ENCODE data around the gene ORC5. TPM values are rescaled to one million over a fixed set of nuclear protein-coding genes. Genes with fewer than 3 reads are reported as not detected.

The ORC5 gene
- total RNA-seq, 1 experiment from 2014 or later = 21.0 TPM

DNA sequence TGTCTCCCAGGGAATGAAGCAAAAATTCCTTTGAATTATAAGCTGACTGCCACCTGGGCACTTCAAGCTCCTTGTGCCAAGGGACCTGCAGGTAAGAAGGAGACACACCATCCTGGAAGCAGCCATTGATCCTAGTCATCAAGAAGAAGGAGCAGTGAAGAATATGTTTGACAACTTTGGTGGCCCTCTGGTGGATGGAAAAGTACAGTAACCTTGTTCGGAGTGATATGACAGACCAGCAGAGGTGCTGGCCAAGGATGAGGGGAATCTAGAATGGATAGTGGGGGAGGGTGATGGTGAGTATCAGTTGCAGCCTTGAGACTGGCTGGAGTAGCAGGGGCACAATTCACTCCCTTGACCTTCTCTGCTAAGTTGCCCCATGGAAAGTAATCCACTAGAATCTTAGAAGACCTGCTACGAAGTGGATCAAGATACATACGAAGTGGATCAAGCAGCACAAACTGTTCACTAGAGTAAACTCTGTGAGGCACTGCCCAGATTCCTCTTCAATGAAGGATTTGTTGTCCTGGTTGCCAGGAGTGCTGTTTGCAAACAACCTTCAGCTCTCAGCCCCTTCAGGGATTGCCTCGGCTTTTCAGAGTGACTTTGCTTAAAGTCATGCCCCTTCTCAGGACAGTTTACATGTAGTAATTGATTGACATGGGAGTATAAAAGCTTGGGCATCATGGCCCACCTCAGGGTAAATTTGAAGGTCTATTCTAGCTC lies 44.8 kb upstream of the ORC5 start:
- no peaks in the 10 kb centered on the region for H3K9me3 Mint-ChIP-seq
- H3K27me3 Mint-ChIP-seq (ENCODE audit: low read depth) = peaks cover 6% of the 10 kb centered on the region
- TF ChIP-seq IRF2 (CRISPR knock-in tag; IDR thresholded peaks at IDR 0.05; ENCODE audit: borderline replicate concordance, low read depth) = no peak
- no peak for TF ChIP-seq GTF2I (CRISPR knock-in tag; conservative IDR thresholded peaks at IDR 0.05)
- no peak for TF ChIP-seq SP1 (CRISPR knock-in tag; conservative IDR thresholded peaks at IDR 0.05)
- no peak for TF ChIP-seq NFATC4 (CRISPR knock-in tag; IDR thresholded peaks at IDR 0.05)
- TF ChIP-seq, protein P1, sequence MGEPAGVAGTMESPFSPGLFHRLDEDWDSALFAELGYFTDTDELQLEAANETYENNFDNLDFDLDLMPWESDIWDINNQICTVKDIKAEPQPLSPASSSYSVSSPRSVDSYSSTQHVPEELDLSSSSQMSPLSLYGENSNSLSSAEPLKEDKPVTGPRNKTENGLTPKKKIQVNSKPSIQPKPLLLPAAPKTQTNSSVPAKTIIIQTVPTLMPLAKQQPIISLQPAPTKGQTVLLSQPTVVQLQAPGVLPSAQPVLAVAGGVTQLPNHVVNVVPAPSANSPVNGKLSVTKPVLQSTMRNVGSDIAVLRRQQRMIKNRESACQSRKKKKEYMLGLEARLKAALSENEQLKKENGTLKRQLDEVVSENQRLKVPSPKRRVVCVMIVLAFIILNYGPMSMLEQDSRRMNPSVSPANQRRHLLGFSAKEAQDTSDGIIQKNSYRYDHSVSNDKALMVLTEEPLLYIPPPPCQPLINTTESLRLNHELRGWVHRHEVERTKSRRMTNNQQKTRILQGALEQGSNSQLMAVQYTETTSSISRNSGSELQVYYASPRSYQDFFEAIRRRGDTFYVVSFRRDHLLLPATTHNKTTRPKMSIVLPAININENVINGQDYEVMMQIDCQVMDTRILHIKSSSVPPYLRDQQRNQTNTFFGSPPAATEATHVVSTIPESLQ (CRISPR knock-in tag; IDR thresholded peaks at IDR 0.05) = no peak
- no peak for TF ChIP-seq ZNF138 (CRISPR knock-in tag; conservative IDR thresholded peaks at IDR 0.05)
- no peak for TF ChIP-seq ZNF219 (CRISPR knock-in tag; IDR thresholded peaks at IDR 0.05; ENCODE audit: borderline replicate concordance)
- TF ChIP-seq, protein P2, sequence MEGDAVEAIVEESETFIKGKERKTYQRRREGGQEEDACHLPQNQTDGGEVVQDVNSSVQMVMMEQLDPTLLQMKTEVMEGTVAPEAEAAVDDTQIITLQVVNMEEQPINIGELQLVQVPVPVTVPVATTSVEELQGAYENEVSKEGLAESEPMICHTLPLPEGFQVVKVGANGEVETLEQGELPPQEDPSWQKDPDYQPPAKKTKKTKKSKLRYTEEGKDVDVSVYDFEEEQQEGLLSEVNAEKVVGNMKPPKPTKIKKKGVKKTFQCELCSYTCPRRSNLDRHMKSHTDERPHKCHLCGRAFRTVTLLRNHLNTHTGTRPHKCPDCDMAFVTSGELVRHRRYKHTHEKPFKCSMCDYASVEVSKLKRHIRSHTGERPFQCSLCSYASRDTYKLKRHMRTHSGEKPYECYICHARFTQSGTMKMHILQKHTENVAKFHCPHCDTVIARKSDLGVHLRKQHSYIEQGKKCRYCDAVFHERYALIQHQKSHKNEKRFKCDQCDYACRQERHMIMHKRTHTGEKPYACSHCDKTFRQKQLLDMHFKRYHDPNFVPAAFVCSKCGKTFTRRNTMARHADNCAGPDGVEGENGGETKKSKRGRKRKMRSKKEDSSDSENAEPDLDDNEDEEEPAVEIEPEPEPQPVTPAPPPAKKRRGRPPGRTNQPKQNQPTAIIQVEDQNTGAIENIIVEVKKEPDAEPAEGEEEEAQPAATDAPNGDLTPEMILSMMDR (IDR thresholded peaks at IDR 0.05) = no peak
- TF ChIP-seq EMX1 (CRISPR knock-in tag; IDR thresholded peaks at IDR 0.05) = no peak
- no peak for TF ChIP-seq NR3C1 (CRISPR knock-in tag; conservative IDR thresholded peaks at IDR 0.05; ENCODE audit: low read depth)
- TF ChIP-seq ELF4 (CRISPR knock-in tag; IDR thresholded peaks at IDR 0.05; ENCODE audit: low read depth) = no peak
- TF ChIP-seq, protein P3, sequence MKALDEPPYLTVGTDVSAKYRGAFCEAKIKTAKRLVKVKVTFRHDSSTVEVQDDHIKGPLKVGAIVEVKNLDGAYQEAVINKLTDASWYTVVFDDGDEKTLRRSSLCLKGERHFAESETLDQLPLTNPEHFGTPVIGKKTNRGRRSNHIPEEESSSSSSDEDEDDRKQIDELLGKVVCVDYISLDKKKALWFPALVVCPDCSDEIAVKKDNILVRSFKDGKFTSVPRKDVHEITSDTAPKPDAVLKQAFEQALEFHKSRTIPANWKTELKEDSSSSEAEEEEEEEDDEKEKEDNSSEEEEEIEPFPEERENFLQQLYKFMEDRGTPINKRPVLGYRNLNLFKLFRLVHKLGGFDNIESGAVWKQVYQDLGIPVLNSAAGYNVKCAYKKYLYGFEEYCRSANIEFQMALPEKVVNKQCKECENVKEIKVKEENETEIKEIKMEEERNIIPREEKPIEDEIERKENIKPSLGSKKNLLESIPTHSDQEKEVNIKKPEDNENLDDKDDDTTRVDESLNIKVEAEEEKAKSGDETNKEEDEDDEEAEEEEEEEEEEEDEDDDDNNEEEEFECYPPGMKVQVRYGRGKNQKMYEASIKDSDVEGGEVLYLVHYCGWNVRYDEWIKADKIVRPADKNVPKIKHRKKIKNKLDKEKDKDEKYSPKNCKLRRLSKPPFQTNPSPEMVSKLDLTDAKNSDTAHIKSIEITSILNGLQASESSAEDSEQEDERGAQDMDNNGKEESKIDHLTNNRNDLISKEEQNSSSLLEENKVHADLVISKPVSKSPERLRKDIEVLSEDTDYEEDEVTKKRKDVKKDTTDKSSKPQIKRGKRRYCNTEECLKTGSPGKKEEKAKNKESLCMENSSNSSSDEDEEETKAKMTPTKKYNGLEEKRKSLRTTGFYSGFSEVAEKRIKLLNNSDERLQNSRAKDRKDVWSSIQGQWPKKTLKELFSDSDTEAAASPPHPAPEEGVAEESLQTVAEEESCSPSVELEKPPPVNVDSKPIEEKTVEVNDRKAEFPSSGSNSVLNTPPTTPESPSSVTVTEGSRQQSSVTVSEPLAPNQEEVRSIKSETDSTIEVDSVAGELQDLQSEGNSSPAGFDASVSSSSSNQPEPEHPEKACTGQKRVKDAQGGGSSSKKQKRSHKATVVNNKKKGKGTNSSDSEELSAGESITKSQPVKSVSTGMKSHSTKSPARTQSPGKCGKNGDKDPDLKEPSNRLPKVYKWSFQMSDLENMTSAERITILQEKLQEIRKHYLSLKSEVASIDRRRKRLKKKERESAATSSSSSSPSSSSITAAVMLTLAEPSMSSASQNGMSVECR (CRISPR knock-in tag; IDR thresholded peaks at IDR 0.05; ENCODE audit: borderline replicate concordance) = no peak
- no peak for TF ChIP-seq HMGA2 (CRISPR knock-in tag; IDR thresholded peaks at IDR 0.05)
- TF ChIP-seq ZNF121 (CRISPR knock-in tag; IDR thresholded peaks at IDR 0.05) = no peak
- TF ChIP-seq, protein P4, sequence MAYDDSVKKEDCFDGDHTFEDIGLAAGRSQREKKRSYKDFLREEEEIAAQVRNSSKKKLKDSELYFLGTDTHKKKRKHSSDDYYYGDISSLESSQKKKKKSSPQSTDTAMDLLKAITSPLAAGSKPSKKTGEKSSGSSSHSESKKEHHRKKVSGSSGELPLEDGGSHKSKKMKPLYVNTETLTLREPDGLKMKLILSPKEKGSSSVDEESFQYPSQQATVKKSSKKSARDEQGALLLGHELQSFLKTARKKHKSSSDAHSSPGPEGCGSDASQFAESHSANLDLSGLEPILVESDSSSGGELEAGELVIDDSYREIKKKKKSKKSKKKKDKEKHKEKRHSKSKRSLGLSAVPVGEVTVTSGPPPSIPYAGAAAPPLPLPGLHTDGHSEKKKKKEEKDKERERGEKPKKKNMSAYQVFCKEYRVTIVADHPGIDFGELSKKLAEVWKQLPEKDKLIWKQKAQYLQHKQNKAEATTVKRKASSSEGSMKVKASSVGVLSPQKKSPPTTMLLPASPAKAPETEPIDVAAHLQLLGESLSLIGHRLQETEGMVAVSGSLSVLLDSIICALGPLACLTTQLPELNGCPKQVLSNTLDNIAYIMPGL (CRISPR knock-in tag; IDR thresholded peaks at IDR 0.05) = no peak
- TF ChIP-seq, protein P5, sequence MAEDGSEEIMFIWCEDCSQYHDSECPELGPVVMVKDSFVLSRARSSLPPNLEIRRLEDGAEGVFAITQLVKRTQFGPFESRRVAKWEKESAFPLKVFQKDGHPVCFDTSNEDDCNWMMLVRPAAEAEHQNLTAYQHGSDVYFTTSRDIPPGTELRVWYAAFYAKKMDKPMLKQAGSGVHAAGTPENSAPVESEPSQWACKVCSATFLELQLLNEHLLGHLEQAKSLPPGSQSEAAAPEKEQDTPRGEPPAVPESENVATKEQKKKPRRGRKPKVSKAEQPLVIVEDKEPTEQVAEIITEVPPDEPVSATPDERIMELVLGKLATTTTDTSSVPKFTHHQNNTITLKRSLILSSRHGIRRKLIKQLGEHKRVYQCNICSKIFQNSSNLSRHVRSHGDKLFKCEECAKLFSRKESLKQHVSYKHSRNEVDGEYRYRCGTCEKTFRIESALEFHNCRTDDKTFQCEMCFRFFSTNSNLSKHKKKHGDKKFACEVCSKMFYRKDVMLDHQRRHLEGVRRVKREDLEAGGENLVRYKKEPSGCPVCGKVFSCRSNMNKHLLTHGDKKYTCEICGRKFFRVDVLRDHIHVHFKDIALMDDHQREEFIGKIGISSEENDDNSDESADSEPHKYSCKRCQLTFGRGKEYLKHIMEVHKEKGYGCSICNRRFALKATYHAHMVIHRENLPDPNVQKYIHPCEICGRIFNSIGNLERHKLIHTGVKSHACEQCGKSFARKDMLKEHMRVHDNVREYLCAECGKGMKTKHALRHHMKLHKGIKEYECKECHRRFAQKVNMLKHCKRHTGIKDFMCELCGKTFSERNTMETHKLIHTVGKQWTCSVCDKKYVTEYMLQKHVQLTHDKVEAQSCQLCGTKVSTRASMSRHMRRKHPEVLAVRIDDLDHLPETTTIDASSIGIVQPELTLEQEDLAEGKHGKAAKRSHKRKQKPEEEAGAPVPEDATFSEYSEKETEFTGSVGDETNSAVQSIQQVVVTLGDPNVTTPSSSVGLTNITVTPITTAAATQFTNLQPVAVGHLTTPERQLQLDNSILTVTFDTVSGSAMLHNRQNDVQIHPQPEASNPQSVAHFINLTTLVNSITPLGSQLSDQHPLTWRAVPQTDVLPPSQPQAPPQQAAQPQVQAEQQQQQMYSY (CRISPR knock-in tag; IDR thresholded peaks at IDR 0.05) = no peak
- CTCF ChIA-PET = interaction anchor here (2.5 kb wide), 1 partner anchor 21 kb away, joined by 21 read pairs; no protein-coding TSS in a partner anchor
- ATAC-seq (peak; percentile 87), DNase-seq (ENCODE audit: low spot score) (no peak)
- no peak overlapping the region for H3K4me3 Mint-ChIP-seq
- H3K4me1 Mint-ChIP-seq = peaks cover 3% of the 10 kb centered on the region
- no peak overlapping the region for H3K27ac Mint-ChIP-seq
- POLR2A ChIA-PET = no interaction called here
- no peaks in the 10 kb centered on the region for H3K36me3 Mint-ChIP-seq

Measured in WTC11 (cell line).